Measurements from ENCODE around the gene SULT1A2. TPM values are rescaled to one million over a fixed set of nuclear protein-coding genes. Genes with fewer than 3 reads are reported as not detected.

The SULT1A2 gene
- total and polyA plus RNA-seq, 2 of the 8 experiments (the other 6 are each of a cell fraction or from before 2014, with no cell fraction given): 0.29 to 0.35 TPM

DNA sequence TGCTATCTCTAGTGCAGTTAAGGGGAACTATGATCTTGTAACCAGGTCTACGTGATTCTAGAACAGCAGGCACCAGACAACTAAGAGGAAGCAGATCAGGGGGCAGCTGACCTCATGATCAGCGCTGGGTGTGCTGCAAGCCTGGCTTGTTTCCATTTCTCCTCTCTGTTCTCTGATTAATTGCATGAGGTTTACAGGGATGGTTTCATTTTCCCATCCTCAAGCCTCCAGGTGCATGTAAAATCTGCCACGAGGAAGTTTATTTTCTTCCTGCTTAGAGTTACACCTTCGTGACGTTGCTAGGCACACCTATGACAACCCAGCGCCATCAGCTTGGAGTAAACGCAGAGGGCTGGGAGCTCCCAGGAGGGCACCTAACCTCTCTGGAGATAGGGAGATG is 53.8 kb downstream of the SULT1A2 start:
- Histone ChIP-seq H3K4ac (replicated peaks; ENCODE audit: insufficient read length, low read depth, low read length) (no peak overlapping the region), H3K79me1 (ENCODE audit: low read depth, low read length) (no peaks in the 10 kb centered on the region), H3K36me3 (ENCODE audit: control insufficient read depth in 2 of 4, insufficient read depth in 4 of 4, low read length in 3 of 4) (no peaks in the 10 kb centered on the region), H4K8ac (ENCODE audit: extremely low read depth, insufficient read depth, low read length) (no peak overlapping the region), H2BK20ac (ENCODE audit: low read length) (no peak overlapping the region), H2BK5ac (ENCODE audit: low read depth, low read length) (no peak overlapping the region), H2BK12ac (ENCODE audit: low read depth, low read length) (no peak overlapping the region), H3K79me2 (ENCODE audit: control insufficient read depth in 1 of 2, insufficient read depth in 2 of 2, low read length in 2 of 2) (no peaks in the 10 kb centered on the region), H3K4me2 (ENCODE audit: insufficient read depth in 1 of 2, low read depth in 2 of 2, low read length in 2 of 2) (no peak overlapping the region), H3K18ac (ENCODE audit: extremely low read depth, low read length) (no peak overlapping the region), H3K9ac (replicated peaks in 1 of 4; ENCODE audit: extremely low read depth in 1 of 4, low read depth in 3 of 4, low read length in 3 of 4) (no peak overlapping the region), H2AK5ac (ENCODE audit: low read depth, low read length) (no peak overlapping the region), H3K56ac (replicated peaks; ENCODE audit: insufficient read length, low read depth, low read length) (no peak overlapping the region), H3K27me3 (replicated peaks in 1 of 4; ENCODE audit: control insufficient read depth in 3 of 4, extremely low read depth in 1 of 4, insufficient read depth in 3 of 4, low read length in 3 of 4) (no peaks in the 10 kb centered on the region), H2BK120ac (replicated peaks; ENCODE audit: low read depth, low read length) (no peak overlapping the region), H2AFZ (ENCODE audit: low read length) (no peak overlapping the region), H4K20me1 (replicated peaks in 1 of 2; ENCODE audit: control insufficient read depth in 1 of 2, insufficient read depth in 2 of 2, low read length in 2 of 2) (no peaks in the 10 kb centered on the region), H3K23ac (ENCODE audit: insufficient read length) (no peak overlapping the region), H3K4me3 (ENCODE audit: extremely low read depth in 1 of 4, insufficient read depth in 2 of 4, low read depth in 3 of 4, low read length in 4 of 4) (no peak overlapping the region), H3K23me2 (ENCODE audit: low read depth, low read length) (no peaks in the 10 kb centered on the region), H2BK15ac (ENCODE audit: low read length) (no peak overlapping the region), H4K91ac (replicated peaks; ENCODE audit: insufficient read length, low read length) (no peak overlapping the region), H4K5ac (ENCODE audit: insufficient read length, low read depth, low read length) (no peak overlapping the region), H3K14ac (ENCODE audit: insufficient read length) (no peak overlapping the region), H3K27ac (ENCODE audit: low read depth, low read length) (no peak overlapping the region), H3K4me1 (replicated peaks in 1 of 4; ENCODE audit: control insufficient read depth in 3 of 4, insufficient read depth in 4 of 4, low read length in 3 of 4) (peaks cover 0 to 4% (median 1%) of the 10 kb centered on the region in 4 experiments; a peak in 2 of 7 replicates), H3K9me3 (ENCODE audit: insufficient read depth in 2 of 2, low read depth in 1 of 2, low read length in 1 of 2) (no peaks in the 10 kb centered on the region)
- WGBS, 2 experiments (ENCODE audit: extremely low coverage in 1 of 2, insufficient coverage in 1 of 2, insufficient read length in 1 of 2, insufficient replicate concordance in 2 of 2, low coverage in 1 of 2, low lambda C conversion rate in 2 of 2, missing lambda C conversion rate in 1 of 2): 82% methylated on average over 7 of the region's 7 CpGs; no CpG with 5 or more reads in 1 of the 2 experiments
- POLR2A ChIA-PET (ENCODE audit: partially characterized antibody): interaction anchor here (2.2 kb wide), 1 partner anchor 11 kb away, joined by 5 read pairs; no protein-coding TSS in a partner anchor
- TF ChIP-seq ZNF274 (IDR thresholded peaks at IDR 0.05; ENCODE audit: borderline replicate concordance, extremely low read depth, low read length): no peak
- TF ChIP-seq MAFK (IDR thresholded peaks at IDR 0.05; ENCODE audit: low read depth, low read length): no peak
- TF ChIP-seq PHF8 (conservative IDR thresholded peaks at IDR 0.05; ENCODE audit: low read depth, low read length): no peak
- TF ChIP-seq HDAC2 (IDR thresholded peaks at IDR 0.05; ENCODE audit: borderline replicate concordance in 1 of 2, low read depth in 2 of 2, low read length in 2 of 2): no peak
- TF ChIP-seq TBP (IDR thresholded peaks at IDR 0.05; ENCODE audit: low read depth, low read length): no peak
- no peak for TF ChIP-seq CEBPB (IDR thresholded peaks at IDR 0.05; ENCODE audit: low read depth, low read length)
- no peak for TF ChIP-seq KDM1A (IDR thresholded peaks at IDR 0.05; ENCODE audit: borderline replicate concordance, low read length)
- no peak for TF ChIP-seq JUN (IDR thresholded peaks at IDR 0.05; ENCODE audit: low read depth, low read length)
- TF ChIP-seq RAD21 (IDR thresholded peaks at IDR 0.05 in 1 of 2, conservative IDR thresholded peaks at IDR 0.05 in 1 of 2; ENCODE audit: low read depth in 2 of 2, low read length in 2 of 2): no peak
- no peak for TF ChIP-seq YY1 (IDR thresholded peaks at IDR 0.05; ENCODE audit: low read depth, low read length)
- TF ChIP-seq KDM5A (IDR thresholded peaks at IDR 0.05; ENCODE audit: low read length): no peak
- DNase-seq (ENCODE audit: low read depth in 1 of 2, low spot score in 2 of 2) (no peak), FAIRE-seq (no peak)
- CTCF ChIA-PET (ENCODE audit: partially characterized antibody): interaction anchor here (0.6 kb wide), 1 partner anchor 24 kb away, joined by 3 read pairs; no protein-coding TSS in a partner anchor

All from H1 (cell line).